Measurements from ENCODE around the gene RXFP1.

Gene RXFP1

GRCh38 chr4:158590306-158590705 lies 68.6 kb downstream of the RXFP1 start:
- ATAC-seq: no peak
- no peak for TF ChIP-seq ZFP30 (CRISPR knock-in tag; IDR thresholded peaks at IDR 0.05)
- TF ChIP-seq TSHZ2 (CRISPR knock-in tag; IDR thresholded peaks at IDR 0.05): no peak
- no peak for TF ChIP-seq OSR1 (CRISPR knock-in tag; IDR thresholded peaks at IDR 0.05)
- TF ChIP-seq RARB (CRISPR knock-in tag; IDR thresholded peaks at IDR 0.05): no peak
- TF ChIP-seq ISL1 (CRISPR knock-in tag; IDR thresholded peaks at IDR 0.05): no peak
- TF ChIP-seq ZNF565 (CRISPR knock-in tag; conservative IDR thresholded peaks at IDR 0.05; ENCODE audit: low read depth): no peak
- no peak for TF ChIP-seq BACH2 (CRISPR knock-in tag; IDR thresholded peaks at IDR 0.05; ENCODE audit: borderline replicate concordance)
- no peak for TF ChIP-seq PPARA (CRISPR knock-in tag; IDR thresholded peaks at IDR 0.05; ENCODE audit: borderline replicate concordance)
- TF ChIP-seq TOX (CRISPR knock-in tag; IDR thresholded peaks at IDR 0.05; ENCODE audit: borderline replicate concordance): no peak
- TF ChIP-seq CSRNP3 (CRISPR knock-in tag; IDR thresholded peaks at IDR 0.05): no peak
- TF ChIP-seq ARNTL (CRISPR knock-in tag; IDR thresholded peaks at IDR 0.05; ENCODE audit: borderline replicate concordance, low read depth): no peak
- TF ChIP-seq POU6F1 (CRISPR knock-in tag; IDR thresholded peaks at IDR 0.05; ENCODE audit: borderline replicate concordance, low read depth): no peak
- no peak for TF ChIP-seq ZNF70 (CRISPR knock-in tag; IDR thresholded peaks at IDR 0.05)
- no peak for TF ChIP-seq CREB5 (CRISPR knock-in tag; IDR thresholded peaks at IDR 0.05; ENCODE audit: low read depth)

GRCh38 chr4:158590824-158591223 lies 69.1 kb downstream of the RXFP1 start:
- no peak for TF ChIP-seq POU6F1 (CRISPR knock-in tag; IDR thresholded peaks at IDR 0.05; ENCODE audit: borderline replicate concordance, low read depth)
- TF ChIP-seq SNAI2 (CRISPR knock-in tag; IDR thresholded peaks at IDR 0.05): no peak
- no peak for TF ChIP-seq TSHZ2 (CRISPR knock-in tag; IDR thresholded peaks at IDR 0.05)
- TF ChIP-seq ZNF70 (CRISPR knock-in tag; IDR thresholded peaks at IDR 0.05): no peak
- no peak for TF ChIP-seq ZFP30 (CRISPR knock-in tag; IDR thresholded peaks at IDR 0.05)
- no peak for TF ChIP-seq ESRRG (CRISPR knock-in tag; IDR thresholded peaks at IDR 0.05)
- TF ChIP-seq ZNF8 (CRISPR knock-in tag; IDR thresholded peaks at IDR 0.05): no peak
- no peak for TF ChIP-seq ZC3H10 (CRISPR knock-in tag; IDR thresholded peaks at IDR 0.05)
- no peak for TF ChIP-seq CREB5 (CRISPR knock-in tag; IDR thresholded peaks at IDR 0.05; ENCODE audit: low read depth)
- TF ChIP-seq CSRNP3 (CRISPR knock-in tag; IDR thresholded peaks at IDR 0.05): no peak
- no peak for TF ChIP-seq ZFP3 (CRISPR knock-in tag; IDR thresholded peaks at IDR 0.05)
- no peak for TF ChIP-seq CSDC2 (CRISPR knock-in tag; IDR thresholded peaks at IDR 0.05)
- TF ChIP-seq TOX (CRISPR knock-in tag; IDR thresholded peaks at IDR 0.05; ENCODE audit: borderline replicate concordance): no peak
- no peak for TF ChIP-seq BACH2 (CRISPR knock-in tag; IDR thresholded peaks at IDR 0.05; ENCODE audit: borderline replicate concordance)
- no peak for TF ChIP-seq OSR1 (CRISPR knock-in tag; IDR thresholded peaks at IDR 0.05)
- ATAC-seq: no peak

Data from SK-N-SH treated with all-trans-retinoic acid at 6 μM for 48 hours (cell line).